Choroid plexus epithelial cell (primary cell): ENCODE data around the gene ZFYVE26.
"Not testable (repeated sequence)": the region's sequence is repeated elsewhere in the genome, so short reads cannot be mapped to it uniquely, and the experiment has no call there.

Experiments
- DNase-seq: peaks from one replicate; pipeline ENCODE4 v3.0.0-alpha.2; 2010; ENCODE audit warnings: low read depth
- H3K4me3 ChIP-seq: 2 replicates; pipeline ENCODE4 v1.5.1; 2011; ENCODE audit warnings: low read depth, mild to moderate bottlenecking, control low read depth, low read length, moderate library complexity
- CTCF ChIP-seq: conservative IDR thresholded peaks from 2 replicates; pipeline ENCODE4 v1.5.1; 2011; ENCODE audit warnings: low read depth, mild to moderate bottlenecking, control low read depth, inconsistent platforms, low read length, moderate library complexity

ZFYVE26 gene

GRCh38 chr14:67833403-67833802 lies 17.0 kb upstream of the ZFYVE26 start:
- H3K4me3 ChIP-seq, result no peak overlapping the region
- DNase-seq, result no peak
- no peak for TF ChIP-seq CTCF

GRCh38 chr14:67831113-67831512 lies 14.7 kb upstream of the ZFYVE26 start:
- DNase-seq, result no peak
- no peak overlapping the region for H3K4me3 ChIP-seq
- no peak for TF ChIP-seq CTCF

GRCh38 chr14:67821121-67821520 lies 4.7 kb upstream of the ZFYVE26 start:
- DNase-seq, result no peak
- no peak for TF ChIP-seq CTCF
- H3K4me3 ChIP-seq, result no peak overlapping the region

GRCh38 chr14:67820428-67820971 lies 4.1 kb upstream of the ZFYVE26 start:
- no peak for TF ChIP-seq CTCF
- peak overlapping the region; percentile 68 for H3K4me3 ChIP-seq
- peak; percentile 53 for DNase-seq

- peak; percentile 89 for DNase-seq
- peak within 1 kb of the TSS; percentile 68 for H3K4me3 ChIP-seq
- TF ChIP-seq CTCF, result no peak
Observed at GRCh38 chr14:67819563-67820421, 3.4 kb upstream of the ZFYVE26 start, which contains the start of gene RAD51B. TSS of gene RAD51B (plus strand) at chr14:67819779.

GRCh38 chr14:67818476-67818875 lies 2.1 kb upstream of the ZFYVE26 start:
- not testable (repeated sequence) for DNase-seq, H3K4me3 ChIP-seq

GRCh38 chr14:67817750-67818438 lies 1.5 kb upstream of the ZFYVE26 start:
- no peak overlapping the region for H3K4me3 ChIP-seq
- TF ChIP-seq CTCF, result no peak
- no peak for DNase-seq
